Right lobe of liver (tissue), 6 donors: ENCODE results near the gene AJUBA. TPM values are rescaled to one million over a fixed set of nuclear protein-coding genes. Genes with fewer than 3 reads are reported as not detected.

Experiments used
- ATAC-seq, 4 donors: fragments of 200-7000 bp; cut with Tn5 transposase; one replicate each; pipeline ENCODE4 v1.9.1; 2020; ENCODE audit warnings: mild to moderate bottlenecking in 4 of 4, moderate library complexity in 4 of 4
- DNase-seq, 3 donors: peaks; one replicate each; pipeline ENCODE4 v3.0.0-alpha.2; 2020
- H3K27ac ChIP-seq, 3 donors: fragments of 200-600 bp; one replicate each; pipeline ENCODE4 v1.8.0; 2022
- H3K27me3 ChIP-seq, 2 donors: fragments of 200-600 bp; one replicate each; pipeline ENCODE4 v1.8.0; 2022
- H3K36me3 ChIP-seq, 4 donors: fragments of 200-600 bp; sonication (generic) in 1 of 4; one replicate each; pipeline versions ENCODE4 v1.5.1 to v1.8.0; 2017 to 2022; ENCODE audit warnings: control low read depth in 1 of 4
- H3K4me1 ChIP-seq, 4 donors: fragments of 200-600 bp; sonication (generic) in 1 of 4; one replicate each; pipeline versions ENCODE4 v1.5.1 to v1.8.0; 2017 to 2022; ENCODE audit warnings: control low read depth in 1 of 4
- H3K4me3 ChIP-seq, 3 donors: fragments of 200-600 bp; one replicate each; pipeline ENCODE4 v1.8.0; 2022
- H3K9me3 ChIP-seq, 4 donors: fragments of 200-600 bp; sonication (generic) in 1 of 4; one replicate each; pipeline versions ENCODE4 v1.5.1 to v1.8.0; 2017 to 2022; ENCODE audit warnings: control low read depth in 1 of 4
- CTCF ChIP-seq, 4 donors: fragments of 200-600 bp in 3 of 4; fragments of 450-650 bp in 1 of 4; IDR thresholded peaks; one replicate each; pipeline versions ENCODE4 v1.5.1 to v1.8.0; 2016 to 2022; ENCODE audit warnings: antibody characterized with exemption in 4 of 4, mild to moderate bottlenecking in 2 of 4
- POLR2A ChIP-seq: fragments of 450-650 bp; IDR thresholded peaks from one replicate; pipeline ENCODE4 v1.6.1; 2017; ENCODE audit warnings: antibody characterized with exemption, mild to moderate bottlenecking
- WGBS: methylation state at CpG from one replicate; pipeline ENCODE4 v1.1.6; 2018; ENCODE audit warnings: low coverage, low lambda C conversion rate; ENCODE audit not compliant: insufficient coverage; ENCODE audit errors: missing lambda C conversion rate; 5-methylcytosine and 5-hydroxymethylcytosine counted together
- intact Hi-C, 2 donors: fragments of 100-400 bp; cut with DNase I; formaldehyde crosslinking; loops; one replicate each; pipeline versions ENCODE4 v1.11.2 to v1.14.1; 2022
- total RNA-seq, 6 experiments: library from RNA; depleted of rRNA in 2 of 6; stranded (reverse); fragments of >200 nt in 2 of 6; fragmentation: NEBNext Ultra II Directional in 3 of 6; extraction: Animal tissue kit (Norgen Biotek cat#: 25700) in 3 of 6; gene quantifications; one replicate each; pipeline versions ENCODE4 v1.1.0 to v1.2.4, GENCODE V29; 2016 to 2023
- donor health status: DM: no; HTN: yes; CAD: no.
- donor health status: DM: no; HTN: no; CAD: no.
- donor health status: DM: no; HTN: no; CAD: no.
- donor health status: DM: no; HTN: yes; CAD: no.
- donor health status: DM: no; HTN: yes; CAD: no.

Gene AJUBA
- total RNA-seq, 6 experiments from 2014 or later, result 7.8 to 64.6 (median 54.2) TPM

DNA sequence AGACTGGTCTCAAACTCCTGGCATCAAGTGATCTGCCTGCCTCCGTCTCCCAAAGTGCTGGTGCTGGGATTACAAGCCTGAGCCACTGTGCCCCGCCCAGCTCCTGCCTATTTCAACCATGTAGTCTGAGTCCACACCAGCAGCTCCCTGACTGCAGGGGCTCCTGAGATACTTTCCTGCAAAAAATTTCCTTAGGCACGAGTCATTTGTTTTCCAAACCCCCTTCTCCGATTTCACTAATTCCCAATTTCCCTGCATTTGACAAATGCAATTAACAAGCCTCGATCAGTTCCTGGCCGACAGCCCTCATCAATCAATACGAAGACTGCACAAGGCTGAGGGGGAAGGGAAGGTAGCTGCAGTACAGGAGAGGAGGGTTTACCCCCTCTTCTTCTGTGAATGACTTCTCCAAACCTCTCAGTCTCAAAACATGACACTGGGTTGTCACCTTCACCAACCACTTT lies 42.3 kb upstream of the AJUBA start:
- H3K36me3 ChIP-seq, result peaks cover 3 to 28% (median 7%) of the 10 kb centered on the region in 4 donors
- intact Hi-C loops, result no loop called here
- ATAC-seq (no peak), DNase-seq (no peak)
- H3K4me3 ChIP-seq, result no peak overlapping the region
- H3K27ac ChIP-seq, result no peak overlapping the region
- H3K4me1 ChIP-seq, result no peaks in the 10 kb centered on the region
- no peak for TF ChIP-seq CTCF (IDR thresholded peaks at IDR 0.05)
- TF ChIP-seq POLR2A, result no peak
- H3K9me3 ChIP-seq, result no peaks in the 10 kb centered on the region
- 67% methylated on average over 7 of the region's 7 CpGs for WGBS
- no peaks in the 10 kb centered on the region for H3K27me3 ChIP-seq

- intact Hi-C loops, result no loop called here
Measured at GRCh38 chr14:23023795-23024152, 41.4 kb upstream of the AJUBA start.

GRCh38 chr14:23023022-23023794 lies 40.9 kb upstream of the AJUBA start:
- no peaks in the 10 kb centered on the region for H3K9me3 ChIP-seq
- intact Hi-C loops, result no loop called here
- ATAC-seq, result no peak
- no peak overlapping the region for H3K27ac ChIP-seq
- TF ChIP-seq CTCF (IDR thresholded peaks at IDR 0.05) (no peak), POLR2A (no peak)
- H3K4me1 ChIP-seq, result no peaks in the 10 kb centered on the region
- no peak for DNase-seq
- no peaks in the 10 kb centered on the region for H3K27me3 ChIP-seq
- H3K36me3 ChIP-seq, result peaks cover 3 to 18% (median 7%) of the 10 kb centered on the region in 4 donors
- 75% methylated on average over 5 of the region's 8 CpGs for WGBS
- no peak overlapping the region for H3K4me3 ChIP-seq

More at GRCh38 chr14:23023795-23024152, 41.4 kb upstream of the AJUBA start:
- no peaks in the 10 kb centered on the region for H3K9me3 ChIP-seq
- no peak overlapping the region for H3K4me3 ChIP-seq
- DNase-seq (no peak), ATAC-seq (no peak)
- 95% methylated on average over 2 of the region's 2 CpGs for whole genome bisulfite sequencing
- peaks cover 3 to 20% (median 7%) of the 10 kb centered on the region in 4 donors for H3K36me3 ChIP-seq
- H3K27me3 ChIP-seq, result no peaks in the 10 kb centered on the region
- no peaks in the 10 kb centered on the region for H3K4me1 ChIP-seq
- no peak overlapping the region for H3K27ac ChIP-seq
- TF ChIP-seq CTCF (IDR thresholded peaks at IDR 0.05) (no peak), POLR2A (no peak)

DNA sequence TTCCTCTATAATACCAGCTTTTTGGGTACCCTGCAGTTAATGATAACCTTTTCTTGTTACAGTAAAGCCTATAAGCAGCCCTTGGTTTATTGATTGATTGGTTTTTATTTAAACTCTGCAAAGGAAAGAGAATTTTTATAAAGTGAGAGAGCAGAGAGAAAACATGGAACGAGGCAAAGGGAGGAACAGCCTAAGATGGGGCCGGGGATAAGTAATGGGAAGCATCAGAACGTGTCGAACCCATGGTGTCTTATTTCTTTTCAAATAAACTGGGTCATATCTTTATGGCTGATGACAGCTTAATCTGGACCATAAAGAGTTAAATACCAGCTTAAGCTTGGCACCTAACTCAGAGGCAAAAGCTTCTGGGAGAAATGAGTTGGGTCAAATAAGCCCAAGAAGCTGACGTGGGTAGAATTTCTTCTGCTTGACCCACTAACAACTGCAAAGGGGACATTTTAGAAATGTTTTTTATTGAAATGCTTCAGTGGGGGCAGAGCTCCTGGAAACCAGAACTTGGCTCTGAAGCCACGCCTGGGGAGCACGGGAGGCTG lies 39.6 kb upstream of the AJUBA start:
- no peak for ATAC-seq
- H3K4me1 ChIP-seq, result no peaks in the 10 kb centered on the region
- no peak for TF ChIP-seq POLR2A
- TF ChIP-seq CTCF (IDR thresholded peaks at IDR 0.05), result no peak
- WGBS, result 77% methylated on average over 7 of the region's 7 CpGs
- peaks cover 3 to 13% (median 7%) of the 10 kb centered on the region in 4 donors for H3K36me3 ChIP-seq
- H3K9me3 ChIP-seq, result no peaks in the 10 kb centered on the region
- H3K27me3 ChIP-seq, result no peaks in the 10 kb centered on the region
- no peak overlapping the region for H3K27ac ChIP-seq
- H3K4me3 ChIP-seq, result no peak overlapping the region
- no peak for DNase-seq
- intact Hi-C loops, result no loop called here
